ENCODE results near the gene ABCF2. TPM values are rescaled to one million over a fixed set of nuclear protein-coding genes. Genes with fewer than 3 reads are reported as not detected.

Gene ABCF2
- 60.9 and 85.8 TPM in 2 replicates for total RNA-seq

DNA sequence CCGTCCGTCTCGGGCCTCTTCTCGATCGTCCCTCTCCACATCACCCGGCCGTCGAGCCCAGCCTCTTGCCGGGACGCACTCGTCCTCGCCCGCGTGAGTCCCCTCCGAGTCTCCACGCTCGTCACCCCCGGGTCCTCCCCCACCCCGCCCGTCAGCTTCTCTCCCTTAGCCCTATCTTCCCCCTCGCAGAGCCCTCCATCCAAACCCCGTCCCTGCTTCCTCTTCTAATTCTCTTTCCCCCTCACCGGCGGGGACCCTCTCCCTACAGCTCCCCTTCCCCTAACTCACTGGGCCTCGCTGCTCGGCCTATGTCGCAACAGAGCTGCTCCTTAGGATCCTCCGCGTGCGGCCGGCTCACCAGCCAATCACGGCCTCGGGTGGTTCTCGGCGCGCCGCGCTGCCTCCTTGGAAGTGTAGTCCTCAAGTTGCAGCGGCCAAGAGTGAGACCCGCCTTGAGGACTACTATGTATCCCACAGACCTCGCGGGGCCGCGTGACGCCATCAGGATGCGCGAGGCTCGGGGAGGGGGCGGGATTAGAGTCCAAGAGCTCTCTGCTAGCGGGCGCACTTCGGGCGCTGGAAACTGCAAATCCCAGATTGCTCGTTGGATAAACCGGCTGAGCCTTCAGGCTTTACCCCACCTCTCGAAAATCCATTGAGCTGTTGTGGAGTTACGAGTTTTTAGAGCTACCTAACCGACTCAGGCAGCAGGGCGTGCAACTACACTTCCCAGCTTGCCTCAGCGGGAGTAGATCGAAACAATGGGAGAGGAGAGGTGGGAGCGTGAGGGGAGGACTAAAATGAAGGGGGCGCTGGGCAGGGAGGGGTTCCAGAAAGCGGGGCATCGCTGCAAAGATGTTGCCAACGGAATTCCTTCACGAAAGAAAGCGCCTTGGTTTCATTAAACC lies at the start of gene ABCF2:
Gene ABCF2, minus strand, starts transcription at position 331 of the 908 bp plus-strand sequence. CDS start 747 bp downstream, outside the sequence.
- Histone ChIP-seq H3K36me3 (ENCODE audit: control insufficient read depth, insufficient read depth, low read length) (peaks cover 21% of the 10 kb centered on the region), H3K4me3 (ENCODE audit: low read depth, low read length) (peak within 1 kb of the TSS; percentile 64), H3K27me3 (ENCODE audit: control insufficient read depth, insufficient read depth, low read length) (no peaks in the 10 kb centered on the region)
- FAIRE-seq (no peak), DNase-seq (ENCODE audit: low read depth) (peak; percentile 95)
- TF ChIP-seq, protein P1, sequence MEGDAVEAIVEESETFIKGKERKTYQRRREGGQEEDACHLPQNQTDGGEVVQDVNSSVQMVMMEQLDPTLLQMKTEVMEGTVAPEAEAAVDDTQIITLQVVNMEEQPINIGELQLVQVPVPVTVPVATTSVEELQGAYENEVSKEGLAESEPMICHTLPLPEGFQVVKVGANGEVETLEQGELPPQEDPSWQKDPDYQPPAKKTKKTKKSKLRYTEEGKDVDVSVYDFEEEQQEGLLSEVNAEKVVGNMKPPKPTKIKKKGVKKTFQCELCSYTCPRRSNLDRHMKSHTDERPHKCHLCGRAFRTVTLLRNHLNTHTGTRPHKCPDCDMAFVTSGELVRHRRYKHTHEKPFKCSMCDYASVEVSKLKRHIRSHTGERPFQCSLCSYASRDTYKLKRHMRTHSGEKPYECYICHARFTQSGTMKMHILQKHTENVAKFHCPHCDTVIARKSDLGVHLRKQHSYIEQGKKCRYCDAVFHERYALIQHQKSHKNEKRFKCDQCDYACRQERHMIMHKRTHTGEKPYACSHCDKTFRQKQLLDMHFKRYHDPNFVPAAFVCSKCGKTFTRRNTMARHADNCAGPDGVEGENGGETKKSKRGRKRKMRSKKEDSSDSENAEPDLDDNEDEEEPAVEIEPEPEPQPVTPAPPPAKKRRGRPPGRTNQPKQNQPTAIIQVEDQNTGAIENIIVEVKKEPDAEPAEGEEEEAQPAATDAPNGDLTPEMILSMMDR (IDR thresholded peaks at IDR 0.05; ENCODE audit: insufficient read depth, low read length, severe bottlenecking): no peak

DNA sequence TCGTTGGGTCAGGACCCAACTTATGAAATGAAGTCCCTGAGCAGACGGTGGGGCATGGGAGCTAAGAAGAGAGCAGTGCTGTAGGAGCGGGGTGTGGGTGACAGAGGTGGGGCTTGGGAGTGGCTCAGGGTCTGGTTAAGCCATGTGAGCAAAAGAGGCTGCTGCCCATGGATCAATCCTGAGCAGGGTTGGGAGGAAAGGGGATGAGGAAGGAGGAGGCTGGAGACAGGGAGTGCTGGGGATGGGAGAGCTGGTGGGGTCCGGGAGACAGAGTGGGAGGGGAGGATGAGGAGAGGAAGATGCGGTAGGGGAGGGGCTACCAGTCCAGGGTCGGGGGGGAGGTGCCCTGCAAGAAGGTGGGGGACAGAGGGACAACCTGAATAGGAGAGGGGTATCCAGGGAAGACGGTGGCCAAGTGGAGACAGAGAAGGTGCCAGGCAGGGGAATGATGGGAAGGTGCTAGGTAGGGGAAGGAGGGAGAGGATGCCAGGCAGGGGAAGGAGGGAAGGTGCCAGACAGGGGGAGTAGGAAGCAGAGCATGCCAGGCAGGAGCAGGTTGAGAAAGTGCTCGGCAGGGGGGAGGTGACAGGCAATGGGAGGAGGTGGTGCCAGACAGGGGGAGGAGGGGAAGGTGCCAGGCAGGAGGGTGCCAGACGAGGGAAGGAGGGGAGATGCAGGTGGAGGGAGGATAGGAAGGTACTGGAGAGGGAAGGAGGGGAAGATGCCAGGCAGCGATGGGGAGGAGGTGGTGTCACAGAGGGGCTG lies 49.0 kb upstream of the ABCF2 start:
- no peaks in the 10 kb centered on the region for H3K36me3 ChIP-seq (ENCODE audit: control insufficient read depth, insufficient read depth, low read length)
- TF ChIP-seq, protein P1 (IDR thresholded peaks at IDR 0.05; ENCODE audit: insufficient read depth, low read length, severe bottlenecking): no peak
- peaks cover 2% of the 10 kb centered on the region for H3K27me3 ChIP-seq (ENCODE audit: control insufficient read depth, insufficient read depth, low read length)
- no peak overlapping the region for H3K4me3 ChIP-seq (ENCODE audit: low read depth, low read length)
- FAIRE-seq: no peak
- DNase-seq (ENCODE audit: low read depth): no peak

DNA sequence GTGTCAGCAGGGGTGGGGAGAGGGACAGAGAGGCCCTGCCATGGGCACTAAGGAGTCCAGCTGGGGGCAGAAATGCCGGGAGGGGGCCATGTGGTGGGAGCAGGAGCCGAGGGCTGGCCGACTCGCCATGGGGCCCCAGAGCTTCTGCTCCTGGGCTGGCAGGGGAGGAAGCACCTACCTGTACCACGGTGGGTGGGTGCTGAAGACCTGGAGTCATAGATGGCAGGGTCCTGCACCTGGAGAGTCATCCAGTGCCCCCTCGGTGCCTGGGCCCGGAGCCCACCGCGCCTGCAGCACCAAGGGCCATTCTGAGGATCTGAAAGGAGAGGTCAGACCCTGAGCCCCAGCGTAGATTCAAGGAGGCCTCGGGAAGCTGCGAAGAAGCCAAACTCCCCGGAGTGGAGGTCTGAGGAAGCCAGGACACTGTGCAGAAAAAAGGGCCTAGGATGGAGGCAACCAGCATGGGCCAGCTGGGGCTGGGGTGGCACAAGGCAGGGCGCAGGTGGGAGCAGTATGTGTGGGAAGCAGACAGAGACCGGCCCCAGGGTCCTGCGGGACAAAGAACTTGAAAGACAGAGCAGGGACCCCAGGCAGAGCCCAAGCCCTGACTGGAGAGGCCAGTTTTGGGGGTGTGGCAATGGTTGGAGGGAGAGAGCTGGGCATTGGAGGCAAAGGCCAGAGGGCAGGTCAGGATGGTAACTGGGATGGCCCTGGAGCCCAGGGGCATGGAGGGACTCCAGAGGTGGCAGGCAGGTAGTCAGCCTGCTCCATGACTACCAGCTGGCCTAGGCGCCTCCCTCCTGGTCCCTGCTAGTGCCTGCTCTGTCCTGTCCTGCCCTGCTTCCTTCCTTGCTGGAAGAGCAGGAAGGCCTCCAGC lies 48.2 kb upstream of the ABCF2 start:
- TF ChIP-seq, protein P1 (IDR thresholded peaks at IDR 0.05; ENCODE audit: insufficient read depth, low read length, severe bottlenecking): no peak
- Histone ChIP-seq H3K36me3 (ENCODE audit: control insufficient read depth, insufficient read depth, low read length) (no peaks in the 10 kb centered on the region), H3K4me3 (ENCODE audit: low read depth, low read length) (no peak overlapping the region), H3K27me3 (ENCODE audit: control insufficient read depth, insufficient read depth, low read length) (peaks cover 2% of the 10 kb centered on the region)
- peak; percentile 10 for DNase-seq (ENCODE audit: low read depth)
- FAIRE-seq: no peak

DNA sequence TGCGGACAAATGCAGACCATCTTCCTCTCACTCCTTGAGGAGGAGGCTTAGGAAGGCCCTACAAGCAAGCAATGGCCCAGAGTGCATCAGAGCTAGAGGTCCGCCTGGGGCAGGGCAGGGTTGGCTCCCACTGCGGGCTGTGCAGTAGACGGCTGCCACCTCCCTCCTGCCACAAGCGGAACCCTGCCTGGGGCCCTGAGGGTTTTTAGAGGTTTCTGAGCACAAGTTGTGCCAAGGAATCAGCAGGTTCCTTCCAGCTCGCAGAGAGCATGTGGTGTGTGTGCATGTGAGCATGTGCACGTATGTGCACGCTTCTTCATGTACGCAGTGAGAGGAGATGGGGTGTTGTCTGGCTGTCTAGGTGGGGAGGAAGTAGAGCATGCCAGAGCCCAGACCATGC lies 47.4 kb upstream of the ABCF2 start:
- H3K4me3 ChIP-seq (ENCODE audit: low read depth, low read length): no peak overlapping the region
- H3K36me3 ChIP-seq (ENCODE audit: control insufficient read depth, insufficient read depth, low read length): no peaks in the 10 kb centered on the region
- FAIRE-seq (no peak), DNase-seq (ENCODE audit: low read depth) (no peak)
- TF ChIP-seq, protein P1 (IDR thresholded peaks at IDR 0.05; ENCODE audit: insufficient read depth, low read length, severe bottlenecking): no peak
- H3K27me3 ChIP-seq (ENCODE audit: control insufficient read depth, insufficient read depth, low read length): no peaks in the 10 kb centered on the region

DNA sequence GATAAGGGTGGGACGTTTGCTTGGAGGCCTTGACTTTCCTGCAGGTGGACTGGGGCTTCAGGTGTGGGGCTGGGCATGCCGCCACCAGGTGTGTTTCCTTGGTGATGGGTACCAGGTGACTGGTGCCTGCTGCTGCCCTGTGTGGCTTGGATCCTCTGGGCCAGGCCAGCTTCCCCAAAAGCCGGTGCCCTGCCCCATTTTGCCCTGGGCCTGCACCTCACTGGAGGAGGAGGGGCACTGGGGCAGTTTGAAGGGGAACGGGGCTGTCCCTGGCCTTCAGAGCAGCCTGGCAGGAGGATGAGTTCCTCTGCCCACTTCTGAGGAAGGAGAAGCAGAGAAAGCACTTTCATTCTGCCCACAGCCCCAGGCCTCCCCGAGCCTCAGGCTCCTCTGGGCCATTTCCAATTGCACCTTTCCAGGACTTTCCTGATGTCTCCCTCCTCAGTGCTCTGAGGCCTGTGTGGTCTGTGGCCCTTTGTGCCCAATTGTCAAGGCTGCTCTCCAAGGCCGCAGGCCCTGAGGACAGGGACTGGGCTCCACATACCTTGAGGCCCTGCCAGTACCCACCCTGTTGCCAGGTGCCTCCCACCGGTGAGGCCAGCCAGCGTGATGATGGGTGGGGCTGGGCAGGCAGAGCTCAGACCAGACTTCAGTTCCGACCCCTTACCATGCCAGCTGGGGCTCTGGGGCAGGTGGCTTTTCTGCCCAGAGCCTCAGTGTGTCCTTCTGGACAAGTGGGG lies 46.8 kb upstream of the ABCF2 start:
- no peak for DNase-seq (ENCODE audit: low read depth)
- Histone ChIP-seq H3K36me3 (ENCODE audit: control insufficient read depth, insufficient read depth, low read length) (no peaks in the 10 kb centered on the region), H3K27me3 (ENCODE audit: control insufficient read depth, insufficient read depth, low read length) (no peaks in the 10 kb centered on the region), H3K4me3 (ENCODE audit: low read depth, low read length) (no peak overlapping the region)
- TF ChIP-seq, protein P1 (IDR thresholded peaks at IDR 0.05; ENCODE audit: insufficient read depth, low read length, severe bottlenecking): no peak
- FAIRE-seq: no peak

Measured in bronchial epithelial cell (primary cell).